GM18867 (cell line): ENCODE data around the gene ADARB1.

Source experiments
- ATAC-seq: cut with Tn5 transposase; IDR thresholded peaks from one replicate; pipeline ENCODE4 v1.9.1; 2021; ENCODE audit warnings: mild to moderate bottlenecking, moderate library complexity; ENCODE audit not compliant: unreplicated experiment

Gene ADARB1

GRCh38 chr21:45163413-45164123, 89.2 kb downstream of the ADARB1 start:
- ATAC-seq = no peak

DNA sequence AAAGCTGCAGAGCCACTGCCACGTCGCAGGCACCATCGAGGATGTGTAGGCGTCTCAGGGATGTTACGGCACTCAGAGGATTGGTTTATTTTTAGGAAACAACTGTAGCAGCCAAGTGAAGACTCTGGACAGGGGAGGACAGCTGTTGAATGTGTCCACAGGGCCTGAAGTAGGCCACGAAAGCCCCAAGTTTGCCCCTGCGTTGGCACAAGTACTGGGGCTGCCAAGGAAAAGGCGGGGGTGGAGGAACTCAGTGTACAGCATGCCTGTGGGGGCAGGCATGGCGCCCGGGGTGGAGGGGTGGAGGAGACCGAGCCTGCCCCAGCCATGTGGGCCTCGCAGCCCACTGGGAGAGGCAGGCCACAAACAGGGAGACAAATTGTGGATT, 89.7 kb downstream of the ADARB1 start:
- no peak for ATAC-seq

DNA sequence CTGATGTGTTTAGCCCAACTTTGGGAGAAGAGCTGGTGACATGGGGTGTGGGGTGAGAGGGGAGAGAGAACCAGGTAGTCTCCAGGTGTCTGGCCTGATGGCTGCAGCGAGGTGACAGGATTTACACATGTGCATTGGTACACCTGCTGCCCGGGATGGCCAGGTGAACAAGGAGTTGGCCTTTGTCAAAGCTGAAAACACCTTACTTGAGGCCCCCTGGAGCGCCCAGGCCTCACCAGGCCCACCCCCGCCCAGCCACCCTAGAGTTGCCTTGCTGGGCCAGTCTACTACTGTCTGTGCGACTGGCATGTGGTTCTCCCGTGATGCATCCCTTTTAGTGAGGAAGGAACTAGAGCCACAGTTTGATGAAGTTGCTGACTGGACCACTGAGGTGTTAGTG, 90.5 kb downstream of the ADARB1 start:
- no peak for ATAC-seq

- ATAC-seq = no peak
Measured at GRCh38 chr21:45166931-45167330, 92.6 kb downstream of the ADARB1 start.

- ATAC-seq = no peak
Measured at GRCh38 chr21:45167796-45168222, 93.4 kb downstream of the ADARB1 start.

DNA sequence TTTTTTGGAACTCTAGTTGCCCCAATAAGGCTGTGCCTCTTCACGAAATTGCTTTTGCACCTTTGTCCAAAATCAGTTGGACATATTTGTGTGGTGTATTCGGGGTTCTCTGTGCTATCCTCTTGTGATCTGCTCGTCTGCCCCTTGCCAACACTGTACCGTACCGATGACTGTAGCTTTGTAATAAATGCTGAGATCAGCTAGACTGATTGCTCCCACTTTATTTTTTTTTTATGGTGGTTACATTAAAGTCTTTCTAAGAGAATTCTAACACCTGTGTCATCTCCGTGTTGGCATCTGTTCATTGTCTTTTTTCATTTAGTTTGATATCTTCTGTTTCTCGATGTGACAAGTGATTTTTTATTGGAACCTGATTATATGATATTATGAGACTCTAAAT, 94.1 kb downstream of the ADARB1 start:
- ATAC-seq = no peak

- no peak for ATAC-seq
Measured at GRCh38 chr21:45169001-45169400, 94.6 kb downstream of the ADARB1 start.

DNA sequence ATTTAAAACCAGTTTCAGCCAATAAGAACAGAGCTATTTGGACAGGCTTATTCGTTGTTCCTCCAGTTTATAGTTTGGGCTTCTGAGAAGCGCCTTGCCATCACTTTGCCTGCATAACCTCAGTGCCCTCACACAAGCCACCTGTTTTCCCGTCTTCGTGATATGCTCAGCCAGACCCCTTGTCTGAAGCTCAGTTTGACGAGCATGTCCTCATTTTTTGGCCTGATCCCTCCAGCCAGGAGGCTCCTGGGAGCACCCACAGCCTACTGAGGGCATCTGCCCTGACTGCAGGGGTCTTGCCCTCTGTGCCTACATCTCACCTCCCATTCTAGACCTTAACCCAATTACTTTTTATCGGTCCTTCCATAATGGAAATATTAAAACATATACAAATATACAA, 95.3 kb downstream of the ADARB1 start:
- ATAC-seq = no peak

DNA sequence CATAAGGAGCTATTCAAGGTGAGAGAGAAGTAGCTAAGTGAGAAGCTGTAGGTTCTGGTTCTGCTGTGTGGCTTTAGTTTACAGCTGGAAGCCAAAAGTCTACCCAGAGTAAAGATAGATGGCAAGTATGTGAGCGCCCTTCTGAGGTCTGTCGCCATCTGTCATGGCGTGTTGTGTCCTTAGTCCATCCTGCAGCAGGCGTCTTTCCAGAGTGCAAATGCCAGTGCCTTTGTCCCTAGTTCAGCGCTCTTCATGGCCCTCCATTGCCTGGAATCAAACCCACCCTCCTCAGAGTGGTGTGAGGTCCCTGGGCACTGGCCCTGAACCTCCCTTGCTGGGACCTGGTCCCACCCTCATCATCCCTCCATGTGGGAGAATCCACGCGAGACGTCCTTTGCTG, 96.6 kb downstream of the ADARB1 start:
- no peak for ATAC-seq

DNA sequence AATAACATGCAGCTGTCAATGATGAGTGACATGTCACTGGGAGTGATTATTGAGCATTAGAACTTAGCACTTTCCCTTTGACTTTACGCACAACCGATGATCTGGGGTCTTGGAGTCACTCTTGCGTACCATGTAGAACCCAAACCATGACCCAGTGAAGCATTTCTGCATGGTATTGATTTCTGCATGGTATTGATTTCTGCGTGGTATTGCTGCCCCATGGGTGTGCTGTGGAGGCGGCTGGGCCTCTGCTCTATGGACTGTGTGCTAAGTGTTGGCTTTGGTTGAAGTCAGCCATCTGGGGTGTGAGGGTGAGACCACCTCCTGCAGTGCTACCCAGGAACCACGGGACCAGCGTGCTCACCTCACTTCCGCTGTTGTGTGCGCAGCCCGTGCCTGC, 98.0 kb downstream of the ADARB1 start:
- ATAC-seq = no peak

DNA sequence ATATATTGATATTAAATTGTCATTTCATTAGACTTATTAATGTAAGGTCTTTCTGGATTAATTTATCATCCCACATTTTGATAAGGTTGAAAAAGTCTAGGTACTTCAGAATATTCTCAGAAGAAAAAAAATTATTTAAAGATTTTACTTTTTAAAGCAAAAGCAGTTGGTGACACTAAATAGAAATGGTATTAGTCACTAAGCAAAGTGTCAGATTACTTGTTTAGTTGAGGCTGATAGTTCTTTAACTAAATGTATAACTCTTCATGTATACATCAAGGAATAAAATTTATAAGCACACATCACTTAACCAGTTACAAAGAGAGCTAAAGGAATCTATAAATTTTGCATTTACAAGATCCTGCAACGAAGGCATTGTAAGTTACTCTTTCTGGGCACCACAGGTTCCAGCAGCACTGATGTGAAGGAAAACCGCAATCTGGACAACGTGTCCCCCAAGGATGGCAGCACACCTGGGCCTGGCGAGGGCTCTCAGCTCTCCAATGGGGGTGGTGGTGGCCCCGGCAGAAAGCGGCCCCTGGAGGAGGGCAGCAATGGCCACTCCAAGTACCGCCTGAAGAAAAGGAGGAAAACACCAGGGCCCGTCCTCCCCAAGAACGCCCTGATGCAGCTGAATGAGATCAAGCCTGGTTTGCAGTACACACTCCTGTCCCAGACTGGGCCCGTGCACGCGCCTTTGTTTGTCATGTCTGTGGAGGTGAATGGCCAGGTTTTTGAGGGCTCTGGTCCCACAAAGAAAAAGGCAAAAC, 101.1 kb downstream of the ADARB1 start:
- ATAC-seq = no peak

DNA sequence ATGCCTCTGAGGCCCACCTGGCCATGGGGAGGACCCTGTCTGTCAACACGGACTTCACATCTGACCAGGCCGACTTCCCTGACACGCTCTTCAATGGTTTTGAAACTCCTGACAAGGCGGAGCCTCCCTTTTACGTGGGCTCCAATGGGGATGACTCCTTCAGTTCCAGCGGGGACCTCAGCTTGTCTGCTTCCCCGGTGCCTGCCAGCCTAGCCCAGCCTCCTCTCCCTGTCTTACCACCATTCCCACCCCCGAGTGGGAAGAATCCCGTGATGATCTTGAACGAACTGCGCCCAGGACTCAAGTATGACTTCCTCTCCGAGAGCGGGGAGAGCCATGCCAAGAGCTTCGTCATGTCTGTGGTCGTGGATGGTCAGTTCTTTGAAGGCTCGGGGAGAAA, 101.8 kb downstream of the ADARB1 start:
- ATAC-seq = no peak

DNA sequence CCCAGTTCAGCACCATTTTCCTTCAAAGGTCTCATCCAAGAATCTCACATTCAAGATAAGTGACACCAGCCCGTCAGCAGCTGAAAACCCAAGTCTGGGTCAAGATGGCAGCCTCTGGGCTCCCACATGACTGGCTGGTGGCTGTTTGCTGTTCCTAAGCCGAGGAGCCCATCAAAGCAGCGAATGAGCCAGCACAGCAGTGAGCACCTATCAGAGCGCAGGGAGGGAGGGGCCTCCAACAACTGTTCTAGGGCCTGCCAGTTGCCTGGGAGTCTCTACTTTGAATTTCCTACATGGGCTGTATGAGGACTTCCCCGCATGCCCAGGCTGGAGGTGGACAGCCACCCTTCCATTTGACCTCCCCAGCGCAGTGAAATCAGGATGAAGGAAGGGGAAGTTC, 102.7 kb downstream of the ADARB1 start:
- no peak for ATAC-seq

DNA sequence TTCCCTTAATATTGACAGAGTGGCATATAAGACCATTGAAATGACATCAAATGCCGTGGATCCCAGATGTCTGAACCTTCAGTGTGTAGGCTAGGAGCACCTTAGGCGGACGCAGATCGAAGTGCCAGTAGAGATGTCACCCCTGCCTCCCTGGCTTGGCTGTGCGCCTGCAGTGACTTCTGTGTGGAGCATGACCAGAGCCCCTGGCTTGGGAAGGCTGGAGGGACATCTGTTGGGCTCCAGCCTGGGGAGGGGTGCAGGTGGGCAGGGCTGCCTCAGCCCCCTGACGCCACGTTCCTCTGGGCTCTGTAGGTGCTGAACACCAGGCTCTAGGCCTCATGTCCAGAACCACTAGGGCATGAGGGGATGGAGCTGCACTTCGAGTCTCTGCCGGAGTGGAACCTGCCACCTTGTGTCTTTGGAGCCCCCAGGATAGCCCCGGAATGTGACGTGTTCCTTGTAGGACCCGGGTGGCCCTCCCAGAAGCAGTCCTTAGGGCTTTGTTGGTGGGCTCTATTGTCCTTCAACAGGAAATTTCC, 103.8 kb downstream of the ADARB1 start:
- ATAC-seq = no peak

DNA sequence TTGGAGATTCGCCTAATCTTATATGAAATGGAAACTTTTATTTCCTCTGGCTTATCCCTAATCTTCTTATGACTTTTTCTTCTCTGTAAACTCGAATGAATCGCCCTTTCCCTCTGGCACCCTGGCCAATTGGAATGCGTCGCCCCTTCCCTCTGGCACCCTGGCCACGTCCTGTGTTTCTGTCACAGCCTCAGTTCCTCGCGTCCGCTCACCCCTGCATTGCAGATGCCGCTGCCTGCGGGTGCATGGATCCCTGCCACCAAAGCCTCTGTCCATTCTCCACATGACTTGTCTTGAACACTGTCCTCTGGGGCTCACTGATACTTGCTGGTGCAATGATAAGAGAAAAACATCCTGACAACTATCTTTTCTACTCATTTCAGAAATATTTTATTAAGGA, 104.6 kb downstream of the ADARB1 start:
- ATAC-seq = no peak

- no peak for ATAC-seq
Measured at GRCh38 chr21:45179568-45180245, 105.3 kb downstream of the ADARB1 start.

DNA sequence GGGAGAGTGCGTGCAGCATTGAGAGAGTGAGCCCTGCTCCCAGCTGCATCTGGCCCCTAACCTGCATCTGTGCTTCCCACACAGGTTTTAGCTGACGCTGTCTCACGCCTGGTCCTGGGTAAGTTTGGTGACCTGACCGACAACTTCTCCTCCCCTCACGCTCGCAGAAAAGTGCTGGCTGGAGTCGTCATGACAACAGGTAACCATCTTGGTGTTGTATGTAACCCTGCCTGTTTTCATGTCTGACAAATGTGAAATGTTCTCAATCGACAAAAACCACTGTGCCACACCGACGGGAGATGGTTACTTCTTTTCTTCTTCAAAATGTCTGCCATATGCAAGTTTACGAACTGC, 105.8 kb downstream of the ADARB1 start:
- no peak for ATAC-seq

GRCh38 chr21:45182958-45183357, 108.6 kb downstream of the ADARB1 start:
- ATAC-seq = no peak

- no peak for ATAC-seq
Measured at GRCh38 chr21:45183852-45184251, 109.5 kb downstream of the ADARB1 start.

DNA sequence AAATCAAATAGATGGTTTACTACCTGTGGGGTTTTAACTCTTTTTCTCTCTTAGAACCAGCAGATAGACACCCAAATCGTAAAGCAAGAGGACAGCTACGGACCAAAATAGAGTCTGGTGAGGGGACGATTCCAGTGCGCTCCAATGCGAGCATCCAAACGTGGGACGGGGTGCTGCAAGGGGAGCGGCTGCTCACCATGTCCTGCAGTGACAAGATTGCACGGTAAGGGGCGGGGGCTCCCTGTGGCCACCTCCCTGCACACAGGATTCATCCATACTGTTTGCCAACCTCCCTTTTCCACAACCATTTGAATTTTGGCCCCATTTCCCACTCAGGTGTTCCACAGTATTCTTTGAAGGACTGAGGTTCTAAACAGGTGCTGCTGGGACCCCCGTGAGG, 110.5 kb downstream of the ADARB1 start:
- no peak for ATAC-seq

DNA sequence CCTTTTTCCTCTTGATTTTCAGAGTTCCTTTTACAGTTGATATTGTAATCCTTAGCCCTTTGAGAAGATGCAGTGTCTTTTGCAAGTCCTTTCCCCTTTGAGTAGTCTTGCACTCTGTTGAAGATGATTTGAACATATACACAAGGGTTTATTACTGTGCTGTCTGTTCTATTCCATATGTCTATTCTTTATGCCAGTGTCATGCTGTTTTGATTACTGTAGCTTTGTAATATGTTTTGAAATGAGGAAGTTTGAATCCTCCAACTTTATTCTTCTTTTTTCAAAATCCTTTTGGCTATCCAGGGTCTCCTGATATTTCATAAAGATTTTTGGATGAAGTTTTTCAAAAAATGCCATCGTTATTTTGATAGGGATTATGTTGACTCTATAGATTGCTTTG, 112.3 kb downstream of the ADARB1 start:
- ATAC-seq = no peak

DNA sequence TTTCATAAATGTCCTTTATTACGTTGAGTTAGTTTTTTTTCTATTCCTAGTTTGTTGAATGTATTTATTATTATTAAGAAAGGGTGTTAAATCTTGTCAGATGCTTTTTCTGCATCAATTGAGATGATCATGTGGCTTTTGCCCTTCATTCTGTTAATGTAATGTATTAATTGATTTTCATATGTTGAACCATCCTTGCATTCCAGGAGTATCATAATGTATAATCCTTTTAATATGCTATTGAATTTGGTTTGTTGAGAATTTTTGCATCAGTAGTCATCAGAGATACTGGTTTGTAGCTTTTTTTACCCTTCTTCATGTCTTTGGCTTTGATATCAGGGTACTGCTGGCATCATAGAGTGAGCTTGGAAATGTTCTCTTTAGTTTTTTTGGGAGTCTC, 113.3 kb downstream of the ADARB1 start:
- ATAC-seq = no peak
